ENCODE results near the gene RPTOR.

RPTOR gene

GRCh38 chr17:80890196-80890920 lies 345.7 kb downstream of the RPTOR start:
- no peak for DNase-seq (ENCODE audit: low read depth in 3 of 3)

- DNase-seq (ENCODE audit: low read depth in 3 of 3) = no peak
Measured at GRCh38 chr17:80890921-80891396, 346.3 kb downstream of the RPTOR start.

- DNase-seq (ENCODE audit: low read depth in 3 of 3) = peak; percentile 58 to 82 (median 71)
Measured at GRCh38 chr17:80891397-80892018, 346.9 kb downstream of the RPTOR start.

- peak; percentile 82 to 95 (median 93) for DNase-seq (ENCODE audit: low read depth in 3 of 3)
Measured at GRCh38 chr17:80892019-80892855, 347.6 kb downstream of the RPTOR start.

- DNase-seq (ENCODE audit: low read depth in 3 of 3) = peak in 2 of 3 donors; percentile 44 to 57
Measured at GRCh38 chr17:80892900-80893603, 348.4 kb downstream of the RPTOR start.

- DNase-seq (ENCODE audit: low read depth in 3 of 3) = no peak
Measured at GRCh38 chr17:80893604-80894438, 349.2 kb downstream of the RPTOR start.

- DNase-seq (ENCODE audit: low read depth in 3 of 3) = no peak
Measured at GRCh38 chr17:80894439-80894721, 349.7 kb downstream of the RPTOR start.

- DNase-seq (ENCODE audit: low read depth in 3 of 3) = no peak
Measured at GRCh38 chr17:80894726-80895125, 350.1 kb downstream of the RPTOR start.

GRCh38 chr17:80895366-80895765 lies 350.7 kb downstream of the RPTOR start:
- no peak for DNase-seq (ENCODE audit: low read depth in 3 of 3)

GRCh38 chr17:80898716-80899115 lies 354.1 kb downstream of the RPTOR start:
- DNase-seq (ENCODE audit: low read depth in 3 of 3) = no peak

GRCh38 chr17:80899402-80900268 lies 355.0 kb downstream of the RPTOR start:
- peak; percentile 68 to 85 (median 77) for DNase-seq (ENCODE audit: low read depth in 3 of 3)

- DNase-seq (ENCODE audit: low read depth in 3 of 3) = no peak
Measured at GRCh38 chr17:80901319-80901718, 356.7 kb downstream of the RPTOR start.

GRCh38 chr17:80902197-80902962 lies 357.7 kb downstream of the RPTOR start:
- no peak for DNase-seq (ENCODE audit: low read depth in 3 of 3)

GRCh38 chr17:80902963-80903611 lies 358.4 kb downstream of the RPTOR start:
- DNase-seq (ENCODE audit: low read depth in 3 of 3) = no peak

- no peak for DNase-seq (ENCODE audit: low read depth in 3 of 3)
Measured at GRCh38 chr17:80904036-80904753, 359.6 kb downstream of the RPTOR start.

GRCh38 chr17:80905586-80906230 lies 361.1 kb downstream of the RPTOR start:
- no peak for DNase-seq (ENCODE audit: low read depth in 3 of 3)
